GM23248 (cell line): ENCODE results near the gene HOXD9. TPM values are rescaled to one million over a fixed set of nuclear protein-coding genes. Genes with fewer than 3 reads are reported as not detected.

Experiments
- DNase-seq: peaks from one replicate; pipeline ENCODE4 v3.0.0-alpha.2; 2015
- H2AFZ ChIP-seq: fragments of 200-600 bp; sonication (generic); 2 replicates; pipeline ENCODE4 v1.6.1; 2016; ENCODE audit warnings: antibody characterized with exemption
- H3F3A ChIP-seq: fragments of 200-600 bp; sonication (generic); 2 replicates; pipeline ENCODE4 v1.6.1; 2016; ENCODE audit warnings: mild to moderate bottlenecking, antibody characterized with exemption, mixed run types; ENCODE audit not compliant: insufficient read depth
- H3K27ac ChIP-seq: fragments of 200-600 bp; sonication (generic); 2 replicates; pipeline ENCODE4 v1.5.1; 2016; ENCODE audit warnings: mild to moderate bottlenecking
- H3K27me3 ChIP-seq: fragments of 200-600 bp; sonication (generic); replicated peaks from 2 replicates; pipeline ENCODE4 v1.6.1; 2016; ENCODE audit warnings: mild to moderate bottlenecking; ENCODE audit not compliant: insufficient read depth
- H3K36me3 ChIP-seq: fragments of 200-600 bp; sonication (generic); 2 replicates; pipeline ENCODE4 v1.6.1; 2016; ENCODE audit warnings: low read depth, mild to moderate bottlenecking
- H3K4me1 ChIP-seq: fragments of 200-600 bp; sonication (generic); 2 replicates; pipeline ENCODE4 v1.6.1; 2016; ENCODE audit warnings: mild to moderate bottlenecking; ENCODE audit not compliant: insufficient read depth
- H3K4me2 ChIP-seq: fragments of 200-600 bp; sonication (generic); one replicate; pipeline ENCODE4 v1.6.1; 2016; ENCODE audit warnings: mild to moderate bottlenecking; ENCODE audit not compliant: unreplicated experiment
- H3K4me3 ChIP-seq: fragments of 200-600 bp; sonication (generic); 2 replicates; pipeline ENCODE4 v1.5.1; 2016; ENCODE audit warnings: mild to moderate bottlenecking
- H3K79me2 ChIP-seq: fragments of 200-600 bp; sonication (generic); 2 replicates; pipeline ENCODE4 v1.6.1; 2016; ENCODE audit warnings: mild to moderate bottlenecking; ENCODE audit not compliant: insufficient read depth
- H3K9ac ChIP-seq: fragments of 200-600 bp; sonication (generic); 2 replicates; pipeline ENCODE4 v1.6.1; 2016; ENCODE audit warnings: mild to moderate bottlenecking
- H3K9me2 ChIP-seq: fragments of 200-600 bp; sonication (generic); 2 replicates; pipeline ENCODE4 v1.6.1; 2016; ENCODE audit warnings: mixed run types, mild to moderate bottlenecking, moderate library complexity; ENCODE audit not compliant: insufficient read depth
- H3K9me3 ChIP-seq: fragments of 200-600 bp; sonication (generic); one replicate; pipeline ENCODE4 v1.6.1; 2017; ENCODE audit warnings: low read depth
- H4K20me1 ChIP-seq: fragments of 200-600 bp; sonication (generic); 2 replicates; pipeline ENCODE4 v1.6.0; 2016; ENCODE audit not compliant: insufficient read depth
- EZH2 ChIP-seq: fragments of 200-600 bp; sonication (generic); IDR thresholded peaks from 2 replicates; pipeline ENCODE4 v1.6.1; 2018; ENCODE audit warnings: antibody characterized with exemption, mild to moderate bottlenecking; ENCODE audit not compliant: insufficient read depth, poor library complexity, severe bottlenecking
- EZH2phosphoT487 ChIP-seq: fragments of 200-600 bp; sonication (generic); IDR thresholded peaks from 2 replicates; pipeline ENCODE4 v1.6.1; 2018; ENCODE audit warnings: antibody characterized with exemption, moderate library complexity, mild to moderate bottlenecking, low read depth; ENCODE audit not compliant: insufficient read depth
- whole genome bisulfite sequencing, 2 experiments: methylation state at CpG; one replicate each; pipeline ENCODE4 v1.1.6; 2015 to 2017; ENCODE audit warnings: low lambda C conversion rate in 2 of 2, low coverage in 1 of 2; ENCODE audit errors: missing lambda C conversion rate in 2 of 2; 5-methylcytosine and 5-hydroxymethylcytosine counted together
- in situ Hi-C: fragments of 300-500 bp; cut with MboI; formaldehyde crosslinking; loops from 2 replicates; pipeline ENCODE4 v1.15.0; 2020
- polyA plus RNA-seq: library from polyadenylated mRNA; unstranded; fragments of >200 nt; fragmentation: Nextera tagmentation; extraction: Ambion mirVana; gene quantifications from 2 replicates; pipeline ENCODE4 v1.2.1, GENCODE V29; 2016
- total RNA-seq: library from RNA; depleted of rRNA; stranded (reverse); fragments of >200 nt; shearing (Covaris generic); gene quantifications from 2 replicates; pipeline ENCODE4 v1.2.3, GENCODE V29; 2014

HOXD9 gene
- total and polyA plus RNA-seq, 2 experiments from 2014 or later: 4.2 to 7.2 TPM

DNA sequence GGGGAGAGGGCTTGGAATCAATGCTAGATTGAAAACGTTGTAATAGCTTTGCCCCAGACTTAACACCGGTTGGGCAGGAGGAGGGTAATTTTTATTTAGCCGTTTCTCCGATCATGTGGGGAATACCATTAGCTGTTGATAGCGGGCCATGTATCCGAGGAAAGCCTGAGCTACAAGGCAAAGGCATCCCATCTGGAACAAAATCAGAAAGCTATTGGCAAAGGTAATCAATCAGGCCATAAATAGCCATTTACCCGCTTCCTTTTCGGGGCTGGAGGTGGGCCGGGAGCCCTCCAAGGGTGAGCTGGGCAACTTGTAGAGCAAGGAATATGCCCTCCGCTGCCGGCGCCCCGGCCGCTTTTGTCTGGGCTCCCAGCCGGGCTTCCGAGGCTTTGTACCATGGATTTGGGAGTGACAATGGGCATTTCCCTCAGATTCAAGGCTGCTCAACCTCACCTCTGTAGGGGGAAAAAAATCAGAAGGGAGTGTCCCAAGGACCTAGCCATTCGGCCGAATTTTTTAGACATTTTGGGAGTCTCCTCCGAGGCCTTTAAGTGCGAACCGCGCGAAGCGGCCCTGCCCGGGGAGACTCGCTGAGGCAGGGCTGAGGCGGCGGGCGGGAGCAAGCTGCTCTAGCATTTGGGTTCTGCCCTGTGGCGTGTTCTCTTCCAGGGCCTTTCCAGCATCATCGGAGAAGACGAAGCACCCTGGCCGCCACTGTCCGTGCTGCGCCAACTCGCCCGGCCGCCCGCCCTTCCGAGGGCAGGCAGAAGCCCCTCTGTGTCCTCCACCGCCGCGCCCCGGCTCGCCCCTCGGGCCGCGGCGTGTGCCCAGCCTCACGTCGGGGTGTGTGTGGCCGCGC is 1.1 kb upstream of the HOXD9 start:
- peak overlapping the region; percentile 70 for H3K4me3 ChIP-seq
- H3K27me3 ChIP-seq: no peaks in the 10 kb centered on the region

DNA sequence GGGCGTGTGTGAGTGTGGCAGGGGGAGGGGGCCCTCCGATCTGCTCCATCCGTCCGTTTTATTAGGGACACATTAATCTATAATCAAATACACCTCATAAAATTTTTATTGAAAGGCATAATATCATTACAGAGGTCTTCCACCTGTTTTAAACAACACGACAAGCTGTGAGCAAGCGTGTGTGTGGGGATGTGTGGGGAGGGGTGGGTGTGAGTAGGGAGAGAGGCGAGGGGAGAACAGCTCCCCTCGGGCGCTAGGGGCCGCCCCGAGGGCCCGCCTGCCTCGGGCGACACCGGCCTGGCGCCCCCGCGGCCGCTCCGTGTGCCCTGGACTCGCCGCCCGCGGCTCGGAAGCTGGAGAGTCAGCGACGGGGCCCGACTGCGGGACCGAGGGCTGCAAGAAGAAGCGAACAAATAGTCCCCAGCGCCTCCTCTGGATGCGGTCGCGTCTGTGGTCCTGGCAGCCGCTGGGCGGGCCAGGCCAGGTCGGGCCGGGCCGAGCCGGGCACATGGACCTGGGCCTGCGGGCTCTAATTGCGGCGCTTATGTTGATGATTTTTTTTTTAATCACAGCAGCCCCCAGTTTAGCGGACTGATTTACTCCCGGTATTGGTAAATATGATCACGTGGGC is 352 bp upstream of the HOXD9 start:
- H3K4me1 ChIP-seq: peaks cover 9% of the 10 kb centered on the region
- peak overlapping the region; percentile 56 for H3K4me2 ChIP-seq
- no peaks in the 10 kb centered on the region for H3K9me3 ChIP-seq
- peaks cover 10% of the 10 kb centered on the region; the same call in 1 of the 2 replicates for H3K36me3 ChIP-seq
- peaks cover 20% of the 10 kb centered on the region for H3F3A ChIP-seq
- 5 to 9% methylated on average over 28 to 45 of the region's 47 CpGs for WGBS, 2 experiments
- no peaks in the 10 kb centered on the region for H3K9me2 ChIP-seq
- DNase-seq: no peak
- peak overlapping the region; percentile 70 for H3K4me3 ChIP-seq
- no peaks in the 10 kb centered on the region for H4K20me1 ChIP-seq
- peaks cover 66% of the 10 kb centered on the region for H3K79me2 ChIP-seq
- no peaks in the 10 kb centered on the region for H3K27me3 ChIP-seq
- H3K27ac ChIP-seq: peak overlapping the region; percentile 39
- TF ChIP-seq EZH2phosphoT487: no peak
- in situ Hi-C loops: loop anchor here (10.0 to 25.0 kb wide), 2 partner anchors 703 to 1615 kb away; no protein-coding TSS in a partner anchor
- H3K9ac ChIP-seq: peak overlapping the region; percentile 73
- peak overlapping the region; percentile 68 for H2AFZ ChIP-seq

More for the DNA sequence above, 1.1 kb upstream of the HOXD9 start:
- 87 to 88% methylated on average over 48 to 53 of the region's 53 CpGs for WGBS, 2 experiments
- H3K9me2 ChIP-seq: no peaks in the 10 kb centered on the region
- H3K36me3 ChIP-seq: peaks cover 10% of the 10 kb centered on the region; the same call in 1 of the 2 replicates
- peak overlapping the region; percentile 39; the same call in 1 of the 2 replicates for H3K27ac ChIP-seq
- no peaks in the 10 kb centered on the region for H4K20me1 ChIP-seq
- H3K9me3 ChIP-seq: no peaks in the 10 kb centered on the region
- H2AFZ ChIP-seq: no peak overlapping the region
- H3K9ac ChIP-seq: peak overlapping the region; percentile 73
- H3K4me2 ChIP-seq: peak overlapping the region; percentile 56
- H3K4me1 ChIP-seq: peaks cover 4% of the 10 kb centered on the region
- peaks cover 72% of the 10 kb centered on the region for H3K79me2 ChIP-seq
- DNase-seq: no peak
- in situ Hi-C loops: loop anchor here (10.0 to 25.0 kb wide), 2 partner anchors 703 to 1616 kb away; no protein-coding TSS in a partner anchor
- TF ChIP-seq EZH2phosphoT487: no peak
- TF ChIP-seq EZH2: no peak
- H3F3A ChIP-seq: peaks cover 20% of the 10 kb centered on the region

DNA sequence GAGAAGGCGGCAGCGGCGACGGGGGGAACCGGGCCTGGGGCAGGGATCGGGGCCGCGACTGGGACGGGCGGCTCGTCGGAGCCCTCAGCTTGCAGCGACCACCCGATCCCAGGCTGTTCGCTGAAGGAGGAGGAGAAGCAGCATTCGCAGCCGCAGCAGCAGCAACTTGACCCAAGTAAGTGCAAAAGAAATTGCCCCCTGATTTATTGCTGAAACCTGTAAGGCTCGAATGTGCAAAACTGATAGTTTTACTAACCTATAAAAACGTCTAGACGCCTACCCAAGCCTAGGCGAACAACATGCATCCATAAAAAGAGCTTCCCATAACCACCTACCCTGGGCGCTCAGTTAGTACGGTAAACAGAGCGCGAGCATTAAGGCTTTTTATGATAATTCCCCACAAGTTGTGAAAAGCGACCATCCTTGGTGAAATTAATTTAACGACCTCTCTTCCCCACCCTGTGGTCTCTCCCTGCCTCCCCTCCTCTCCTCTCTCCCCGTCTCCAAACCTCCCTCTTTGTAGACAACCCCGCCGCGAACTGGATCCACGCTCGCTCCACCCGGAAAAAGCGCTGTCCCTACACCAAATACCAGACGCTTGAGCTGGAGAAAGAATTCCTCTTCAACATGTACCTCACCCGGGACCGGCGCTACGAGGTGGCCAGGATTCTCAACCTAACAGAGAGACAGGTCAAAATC is 1.0 kb downstream of the HOXD9 start:
- Histone ChIP-seq H3K27me3 (no peaks in the 10 kb centered on the region), H3K27ac (no peak overlapping the region; the same call in 1 of the 2 replicates), H3K36me3 (peaks cover 9% of the 10 kb centered on the region; the same call in 1 of the 2 replicates), H3K9ac (peak overlapping the region; percentile 73), H3K9me3 (no peaks in the 10 kb centered on the region), H3K4me2 (peak overlapping the region; percentile 56), H3K9me2 (no peaks in the 10 kb centered on the region), H4K20me1 (no peaks in the 10 kb centered on the region), H2AFZ (peak overlapping the region; percentile 68; the same call in 1 of the 2 replicates), H3K4me1 (peaks cover 20% of the 10 kb centered on the region), H3K4me3 (peak overlapping the region; percentile 70), H3F3A (peaks cover 28% of the 10 kb centered on the region), H3K79me2 (peaks cover 66% of the 10 kb centered on the region)
- in situ Hi-C loops: loop anchor here (10.0 to 25.0 kb wide), 2 partner anchors 701 to 1614 kb away; no protein-coding TSS in a partner anchor
- WGBS, 2 experiments: 69% methylated on average over 38 to 40 of the region's 40 CpGs
- no peak for DNase-seq
- TF ChIP-seq EZH2phosphoT487 (no peak), EZH2 (no peak)
